ENCODE data around the gene GPATCH3.
"Not testable (repeated sequence)": the region's sequence is repeated elsewhere in the genome, so short reads cannot be mapped to it uniquely, and the experiment has no call there.

GPATCH3 gene, protein sequence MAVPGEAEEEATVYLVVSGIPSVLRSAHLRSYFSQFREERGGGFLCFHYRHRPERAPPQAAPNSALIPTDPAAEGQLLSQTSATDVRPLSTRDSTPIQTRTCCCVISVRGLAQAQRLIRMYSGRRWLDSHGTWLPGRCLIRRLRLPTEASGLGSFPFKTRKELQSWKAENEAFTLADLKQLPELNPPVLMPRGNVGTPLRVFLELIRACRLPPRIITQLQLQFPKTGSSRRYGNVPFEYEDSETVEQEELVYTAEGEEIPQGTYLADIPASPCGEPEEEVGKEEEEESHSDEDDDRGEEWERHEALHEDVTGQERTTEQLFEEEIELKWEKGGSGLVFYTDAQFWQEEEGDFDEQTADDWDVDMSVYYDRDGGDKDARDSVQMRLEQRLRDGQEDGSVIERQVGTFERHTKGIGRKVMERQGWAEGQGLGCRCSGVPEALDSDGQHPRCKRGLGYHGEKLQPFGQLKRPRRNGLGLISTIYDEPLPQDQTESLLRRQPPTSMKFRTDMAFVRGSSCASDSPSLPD

DNA sequence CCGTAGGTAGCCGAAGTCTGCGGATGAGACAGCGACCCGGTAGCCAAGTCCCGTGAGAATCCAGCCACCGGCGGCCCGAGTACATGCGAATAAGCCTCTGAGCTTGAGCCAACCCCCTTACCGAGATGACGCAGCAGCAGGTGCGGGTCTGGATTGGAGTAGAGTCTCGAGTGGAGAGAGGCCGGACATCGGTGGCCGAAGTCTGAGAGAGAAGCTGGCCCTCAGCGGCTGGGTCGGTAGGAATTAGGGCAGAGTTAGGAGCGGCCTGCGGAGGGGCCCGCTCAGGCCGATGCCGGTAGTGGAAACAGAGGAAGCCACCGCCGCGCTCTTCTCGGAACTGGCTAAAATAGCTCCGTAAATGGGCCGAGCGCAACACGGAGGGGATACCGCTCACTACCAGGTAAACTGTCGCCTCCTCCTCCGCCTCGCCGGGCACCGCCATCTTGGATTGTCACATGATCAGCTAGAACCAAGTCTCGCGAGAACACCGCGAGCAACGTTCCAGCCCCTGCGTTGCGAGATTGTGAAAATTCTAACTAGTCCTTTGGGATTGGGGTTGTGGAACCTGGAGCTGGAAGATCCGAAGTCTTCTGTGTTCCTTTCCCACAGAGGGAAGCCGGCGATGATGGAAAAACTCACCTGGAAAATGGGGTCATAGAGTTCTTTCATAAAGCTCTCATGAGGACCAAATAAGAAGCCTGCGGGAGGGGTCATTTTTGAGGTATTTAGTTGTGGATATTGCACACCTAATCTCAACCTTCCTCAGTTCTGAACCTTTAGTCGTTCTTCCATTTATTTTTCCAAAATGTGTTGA is at the start of gene GPATCH3:
Gene GPATCH3, minus strand, starts transcription at position 467 of the 814 bp plus-strand sequence. Its CDS starts 25 bp downstream, at position 442.
- FAIRE-seq = no peak

DNA sequence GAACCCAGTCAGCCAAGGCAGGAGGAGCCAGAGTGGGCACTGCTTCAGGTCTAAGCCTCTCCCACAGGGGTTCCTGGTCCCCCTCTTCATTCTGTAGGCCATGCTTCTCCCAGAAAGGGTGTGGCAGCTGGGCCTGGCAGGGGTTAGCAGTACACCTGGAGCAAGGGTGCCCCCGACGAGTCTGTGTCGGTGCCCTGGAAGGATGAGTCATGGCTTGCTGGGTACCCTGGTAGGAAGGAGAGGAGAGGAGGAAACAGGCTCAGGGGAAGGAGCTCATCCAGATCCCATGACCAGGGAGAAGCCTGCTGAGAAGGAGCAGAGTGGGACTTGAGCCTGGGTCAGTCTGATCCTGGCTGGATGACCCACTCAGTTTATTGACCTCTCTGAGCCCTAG is 49.7 kb upstream of the GPATCH3 start:
- FAIRE-seq = no peak

DNA sequence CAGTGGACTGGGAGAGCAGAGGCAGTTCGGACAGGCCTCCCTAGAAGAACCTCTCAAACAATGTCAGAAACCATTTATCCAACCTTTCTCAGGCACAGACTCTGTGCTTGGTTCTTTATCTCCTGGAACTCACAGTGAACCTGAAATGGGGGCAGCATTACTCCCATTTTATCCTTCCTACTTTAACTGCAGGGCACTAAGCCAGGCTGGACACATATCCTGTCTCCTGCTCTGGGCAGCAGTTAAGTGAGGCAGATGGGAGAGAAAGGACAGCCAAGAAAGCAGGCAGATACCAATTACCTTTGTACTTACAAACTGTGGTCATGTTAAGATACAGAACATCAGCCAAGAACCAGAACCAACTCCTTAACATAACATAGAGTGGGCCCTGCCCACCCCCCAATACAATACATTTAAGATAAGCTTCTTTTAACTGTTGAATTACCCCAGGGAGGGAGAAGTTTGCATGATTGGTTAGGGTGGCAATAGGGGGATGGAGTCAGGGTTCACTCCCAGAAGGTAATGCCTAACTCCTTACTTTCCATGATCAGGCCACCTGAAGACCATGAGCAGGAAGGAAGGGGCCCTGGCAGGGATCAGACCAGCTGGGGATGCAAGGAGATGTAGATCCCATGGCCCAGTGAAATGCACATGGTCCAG is 49.1 kb upstream of the GPATCH3 start:
- FAIRE-seq = no peak

DNA sequence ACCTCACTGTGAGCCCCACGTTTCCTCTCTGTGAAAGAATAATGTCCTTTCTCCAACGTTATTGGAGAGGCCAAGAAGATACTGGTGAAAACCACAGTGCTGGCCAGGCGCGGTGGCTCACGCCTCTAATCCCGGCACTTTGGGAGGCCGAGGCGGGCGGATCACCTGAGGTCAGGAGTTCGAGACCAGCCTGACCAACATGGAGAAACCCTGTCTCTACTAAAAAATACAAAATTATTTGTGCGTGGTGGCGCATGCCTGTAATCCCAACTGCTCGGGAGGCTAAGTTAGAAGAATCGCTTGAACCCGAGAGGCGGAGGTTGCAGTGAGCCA is 48.4 kb upstream of the GPATCH3 start:
- FAIRE-seq = not testable (repeated sequence)

DNA sequence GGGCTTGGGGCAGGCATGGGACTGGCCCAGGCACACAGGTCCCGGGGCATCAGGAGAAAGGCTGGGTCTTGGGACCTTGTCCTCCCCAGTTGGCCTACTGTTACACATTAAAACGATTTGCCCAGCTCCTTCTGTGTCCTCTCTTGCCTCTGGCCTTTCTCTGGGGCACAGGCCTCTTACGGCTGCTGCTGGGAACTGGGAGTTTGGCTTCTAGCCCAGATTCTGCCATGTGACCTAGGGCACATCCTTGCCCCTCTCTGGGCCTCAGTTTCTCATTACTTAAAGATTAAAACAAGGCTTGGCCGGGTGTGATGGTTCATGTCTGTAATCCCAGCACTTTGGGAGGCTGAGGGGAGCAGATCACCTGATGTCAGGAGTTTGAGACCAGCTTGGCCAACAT is 46.0 kb upstream of the GPATCH3 start:
- no peak for FAIRE-seq

- no peak for FAIRE-seq
Observed at GRCh38 chr1:26945728-26946127, 45.5 kb upstream of the GPATCH3 start.

DNA sequence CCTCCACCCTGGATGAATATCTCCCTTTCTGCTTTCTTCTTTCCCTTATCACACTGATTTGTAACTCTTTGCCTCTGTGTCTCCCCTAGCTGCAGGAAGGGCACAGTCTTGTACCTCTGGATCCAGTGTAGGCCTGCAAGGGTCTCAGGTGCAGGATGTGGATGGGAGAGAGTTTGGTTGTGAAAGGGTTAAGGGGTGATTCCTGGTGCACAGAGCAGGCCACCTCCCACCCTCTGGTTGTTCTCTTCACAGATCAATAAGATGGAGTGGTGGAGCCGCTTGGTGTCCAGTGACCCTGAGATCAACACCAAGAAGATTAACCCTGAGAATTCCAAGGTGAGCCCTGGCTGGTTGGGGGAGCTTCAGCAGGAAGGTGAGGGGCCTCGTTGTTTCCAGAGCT is 44.9 kb upstream of the GPATCH3 start:
- FAIRE-seq = no peak

- no peak for FAIRE-seq
Observed at GRCh38 chr1:26942656-26943055, 42.4 kb upstream of the GPATCH3 start.

GRCh38 chr1:26941311-26941710 is 41.0 kb upstream of the GPATCH3 start:
- no peak for FAIRE-seq

- FAIRE-seq = no peak
Observed at GRCh38 chr1:26938659-26939025, 38.4 kb upstream of the GPATCH3 start.

- no peak for FAIRE-seq
Observed at GRCh38 chr1:26938004-26938658, 37.9 kb upstream of the GPATCH3 start.

GRCh38 chr1:26936823-26937222 is 36.6 kb upstream of the GPATCH3 start:
- no peak for FAIRE-seq

GRCh38 chr1:26932531-26932930 is 32.3 kb upstream of the GPATCH3 start:
- no peak for FAIRE-seq

DNA sequence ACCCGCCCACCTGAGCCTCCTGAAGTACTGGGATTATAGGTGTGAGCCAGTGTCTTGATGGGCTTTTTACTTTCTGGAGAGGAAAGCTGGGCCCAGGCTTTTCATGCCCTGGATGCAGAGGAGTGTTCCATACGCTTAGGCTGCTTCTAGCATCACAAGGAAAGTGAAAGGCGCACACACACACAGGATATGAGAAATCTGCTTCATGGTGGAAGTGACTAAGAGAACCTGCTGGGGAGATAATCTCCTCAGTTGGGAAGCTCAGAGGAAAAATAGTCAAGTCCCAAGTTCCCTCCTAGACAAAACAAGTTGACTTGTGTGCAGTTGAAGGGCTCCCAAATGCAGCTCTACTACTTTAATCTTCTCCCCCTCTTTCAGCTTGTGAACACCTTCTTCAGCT is 23.4 kb upstream of the GPATCH3 start:
- no peak for FAIRE-seq

GRCh38 chr1:26922901-26923300 is 22.6 kb upstream of the GPATCH3 start:
- FAIRE-seq = no peak

GRCh38 chr1:26922431-26922729 is 22.1 kb upstream of the GPATCH3 start:
- FAIRE-seq = no peak

DNA sequence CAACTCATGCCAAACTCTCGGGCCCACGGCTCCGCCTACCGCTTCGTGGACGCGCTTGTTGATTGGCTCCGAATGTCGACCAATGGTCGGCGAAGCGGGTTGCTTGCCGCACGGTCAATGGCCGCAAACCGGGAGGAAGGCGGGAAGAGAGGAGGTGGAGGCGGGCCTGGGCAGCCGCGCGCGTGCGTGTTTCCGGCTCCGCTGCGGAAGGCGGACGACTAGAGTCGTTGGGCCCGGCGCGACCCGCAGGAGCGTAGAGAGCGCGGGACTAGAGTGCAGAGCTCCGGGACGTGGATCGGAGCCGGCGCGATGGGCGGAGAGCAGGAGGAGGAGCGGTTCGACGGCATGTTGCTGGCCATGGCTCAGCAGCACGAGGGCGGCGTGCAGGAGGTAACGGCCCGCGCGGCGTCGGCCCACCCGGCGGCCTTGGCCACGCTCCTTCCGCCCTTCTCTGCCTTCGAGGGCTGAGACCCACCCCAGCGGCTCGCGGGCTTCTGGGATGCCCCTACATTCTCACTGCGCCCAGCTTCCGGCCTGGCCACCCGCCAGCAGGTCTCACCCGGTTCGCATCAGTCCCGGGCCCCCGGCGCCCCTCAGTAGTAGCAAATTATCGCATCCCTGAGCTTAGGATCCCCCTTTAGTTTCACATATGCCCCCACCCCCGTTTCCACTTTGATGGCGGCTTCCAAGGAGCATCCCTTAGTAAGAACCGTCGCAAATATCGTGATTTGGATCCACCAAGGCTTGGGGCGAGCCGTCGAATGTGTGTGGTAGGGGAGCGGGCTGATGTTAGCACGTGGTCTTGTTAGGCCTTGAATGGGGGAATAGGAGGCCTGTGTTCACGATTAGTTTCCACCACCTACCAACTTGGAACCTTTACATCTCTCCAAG is 21.5 kb upstream of the GPATCH3 start, which contains the start of gene NUDC:
Gene NUDC, plus strand, starts transcription at position 204 of the 891 bp plus-strand sequence. Its CDS starts 106 bp downstream, at position 310.
- FAIRE-seq = peak; percentile 83

DNA sequence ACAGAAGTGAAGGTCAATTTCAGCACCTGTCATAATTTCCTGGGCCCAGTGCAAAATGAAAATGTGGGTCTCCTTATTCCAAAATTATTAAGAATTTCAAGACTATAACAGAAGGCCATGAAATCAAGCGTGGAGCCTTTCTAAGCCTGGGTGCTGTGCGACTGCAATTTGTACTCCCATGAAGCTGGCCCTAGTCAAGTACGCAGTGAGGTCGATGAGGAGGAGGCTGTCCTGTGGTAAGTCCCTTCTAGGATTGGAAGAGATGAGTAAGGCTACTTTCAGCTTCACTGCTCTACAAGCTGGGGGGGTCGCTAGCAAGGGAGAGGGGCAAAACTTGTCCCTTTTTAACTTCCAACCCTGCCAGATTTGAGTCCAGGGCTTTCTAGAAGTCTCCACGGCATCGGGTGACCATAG is 20.9 kb upstream of the GPATCH3 start:
- FAIRE-seq = no peak

GRCh38 chr1:26915204-26915842 is 15.1 kb upstream of the GPATCH3 start:
- no peak for FAIRE-seq

GRCh38 chr1:26913754-26914619 is 13.7 kb upstream of the GPATCH3 start, which contains the start of gene NR0B2:
NR0B2 (minus strand) TSS chr1:26913975; CDS start chr1:26913940, 35 bp downstream.
- no peak for FAIRE-seq
